Keratinocyte (primary cell): ENCODE data around the gene SMCP. TPM values are rescaled to one million over a fixed set of nuclear protein-coding genes. Genes with fewer than 3 reads are reported as not detected.

Experiments
- DNase-seq: peaks from one replicate; pipeline ENCODE4 v3.0.0-alpha.2; 2011; ENCODE audit warnings: low read depth, missing footprints, low spot score
- FAIRE-seq: peaks from 2 replicates; lab custom pipeline; 2011; peaks lifted over from hg19 to GRCh38; lab: Jason Lieb, UNC
- H2AFZ ChIP-seq: 2 replicates; pipeline ENCODE4 v1.6.0; 2012; ENCODE audit warnings: low read length, control low read depth, inconsistent platforms; ENCODE audit not compliant: control insufficient read depth
- H3K27ac ChIP-seq: 2 replicates; pipeline ENCODE4 v1.5.1; 2011; ENCODE audit warnings: low read length; ENCODE audit not compliant: control insufficient read depth, insufficient read depth
- H3K27me3 ChIP-seq: 3 replicates; pipeline ENCODE4 v1.6.0; 2011; ENCODE audit warnings: low read length; ENCODE audit not compliant: control insufficient read depth, insufficient read depth; ENCODE audit errors: extremely low read depth
- H3K36me3 ChIP-seq, 2 experiments: 2 replicates in 1 of 2; 3 replicates in 1 of 2; pipeline ENCODE4 v1.5.1; 2011; ENCODE audit warnings: low read length in 2 of 2, mild to moderate bottlenecking in 1 of 2; ENCODE audit not compliant: control insufficient read depth in 2 of 2, insufficient read depth in 2 of 2; ENCODE audit errors: extremely low read depth in 1 of 2
- H3K4me1 ChIP-seq: 3 replicates; pipeline ENCODE4 v1.5.1; 2011; ENCODE audit warnings: low read length; ENCODE audit not compliant: control insufficient read depth, insufficient read depth; ENCODE audit errors: extremely low read depth
- H3K4me2 ChIP-seq: 3 replicates; pipeline ENCODE4 v1.6.0; 2011; ENCODE audit warnings: low read depth, low read length; ENCODE audit not compliant: control insufficient read depth, insufficient read depth; ENCODE audit errors: extremely low read depth
- H3K4me3 ChIP-seq, 3 experiments: fragments of 200-600 bp in 1 of 3; sonication (generic) in 1 of 3; 2 replicates in 2 of 3; 3 replicates in 1 of 3; pipeline ENCODE4 v1.5.1; 2011 to 2016; ENCODE audit warnings: low read length in 3 of 3, mild to moderate bottlenecking in 3 of 3, control low read depth in 2 of 3, inconsistent platforms in 1 of 3, low read depth in 1 of 3, mixed read lengths in 1 of 3, mixed run types in 1 of 3, moderate library complexity in 1 of 3; ENCODE audit not compliant: control insufficient read depth in 2 of 3, insufficient read depth in 2 of 3; ENCODE audit errors: extremely low read depth in 1 of 3
- H3K79me2 ChIP-seq: 2 replicates; pipeline ENCODE4 v1.6.0; 2012; ENCODE audit warnings: low read length; ENCODE audit not compliant: control insufficient read depth, insufficient read depth
- H3K9ac ChIP-seq: 3 replicates; pipeline ENCODE4 v1.6.0; 2011; ENCODE audit warnings: low read length; ENCODE audit not compliant: control insufficient read depth, insufficient read depth; ENCODE audit errors: extremely low read depth
- H3K9me1 ChIP-seq: 3 replicates; pipeline ENCODE4 v1.6.0; 2011; ENCODE audit warnings: low read length; ENCODE audit not compliant: control insufficient read depth, insufficient read depth; ENCODE audit errors: extremely low read depth
- H3K9me3 ChIP-seq: 2 replicates; pipeline ENCODE4 v1.5.1; 2012; ENCODE audit warnings: low read depth, low read length; ENCODE audit not compliant: control insufficient read depth
- H4K20me1 ChIP-seq: 3 replicates; pipeline ENCODE4 v1.6.0; 2011; ENCODE audit warnings: low read length; ENCODE audit not compliant: control insufficient read depth, insufficient read depth; ENCODE audit errors: extremely low read depth
- CTCF ChIP-seq, 3 experiments: IDR thresholded peaks in 1 of 3; conservative IDR thresholded peaks in 1 of 3; optimal IDR thresholded peaks in 1 of 3; 2 replicates in 2 of 3; 3 replicates in 1 of 3; pipeline versions ENCODE3 to v1.5.1; 2011; ENCODE audit warnings: low read length in 3 of 3, mild to moderate bottlenecking in 3 of 3, moderate library complexity in 2 of 3, control low read depth in 1 of 3, inconsistent platforms in 1 of 3; ENCODE audit not compliant: insufficient read depth in 2 of 3; ENCODE audit errors: extremely low read depth in 1 of 3
- EZH2 ChIP-seq: IDR thresholded peaks from one replicate; pipeline ENCODE4 v1.6.1; 2012; ENCODE audit warnings: inconsistent platforms, mild to moderate bottlenecking, low read length, moderate library complexity
- dilution Hi-C: fragments of 300-500 bp; cut with MboI; formaldehyde crosslinking; loops from one replicate; pipeline ENCODE4 v1.7.0; 2020; ENCODE audit warnings: low sequenced_read_pairs; ENCODE audit not compliant: extremely low pct_ligation_motif_present
- polyA plus RNA-seq, 5 experiments: library from polyadenylated mRNA; depleted of rRNA in 3 of 5; stranded (reverse) in 3 of 5; stranded (forward) in 1 of 5; unstranded in 1 of 5; fragments of >200 nt; gene quantifications; 1 replicate in 1 of 5; 2 replicates in 3 of 5; 3 replicates in 1 of 5; pipeline versions ENCODE4 v1.2.1 to v1.2.3, GENCODE V29; 2011 to 2012; ENCODE audit warnings: missing spikeins in 2 of 5, low read depth in 1 of 5, low replicate concordance in 1 of 5

Gene SMCP
- polyA plus RNA-seq, 1 donor (not counting 4 experiments of a cell fraction or from before 2014, with no cell fraction given), result not detected

DNA sequence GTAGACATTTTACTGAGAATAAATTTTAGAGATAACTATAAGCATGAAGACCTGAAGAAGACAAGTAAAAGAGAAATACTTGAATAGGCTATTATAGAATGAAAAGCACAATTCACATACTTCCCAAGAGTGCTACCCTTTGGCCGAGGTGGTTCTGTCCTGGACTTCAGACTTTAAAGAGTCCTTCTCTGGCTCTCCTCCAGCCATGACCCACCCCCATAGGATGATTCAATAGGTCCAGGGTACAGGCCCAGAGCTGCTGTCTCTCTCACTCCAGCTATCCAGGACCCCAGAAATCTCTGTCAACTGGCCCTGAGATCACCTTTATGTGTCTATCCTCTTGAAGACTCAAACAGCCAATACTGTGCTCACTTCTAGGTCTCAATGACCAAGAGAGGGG is 1.3 kb upstream of the SMCP start:
- Histone ChIP-seq H3K9ac (no peak overlapping the region), H4K20me1 (no peaks in the 10 kb centered on the region), H3K4me2 (no peak overlapping the region), H3K27ac (no peak overlapping the region), H3K4me3 (no peak overlapping the region), H3K27me3 (no peaks in the 10 kb centered on the region), H3K9me3 (no peaks in the 10 kb centered on the region), H2AFZ (no peak overlapping the region), H3K79me2 (no peaks in the 10 kb centered on the region), H3K36me3 (no peaks in the 10 kb centered on the region), H3K9me1 (no peaks in the 10 kb centered on the region), H3K4me1 (peaks cover 22% of the 10 kb centered on the region)
- DNase-seq (no peak), FAIRE-seq (no peak)
- dilution Hi-C loops, result no loop called here
- TF ChIP-seq CTCF (optimal IDR thresholded peaks at IDR 0.05 in 1 of 3, IDR thresholded peaks at IDR 0.05 in 1 of 3, conservative IDR thresholded peaks at IDR 0.05 in 1 of 3; ENCODE audit: extremely low read depth in 1 of 3, insufficient read depth in 2 of 3, low read length in 3 of 3), result no peak
- TF ChIP-seq EZH2, result no peak

DNA sequence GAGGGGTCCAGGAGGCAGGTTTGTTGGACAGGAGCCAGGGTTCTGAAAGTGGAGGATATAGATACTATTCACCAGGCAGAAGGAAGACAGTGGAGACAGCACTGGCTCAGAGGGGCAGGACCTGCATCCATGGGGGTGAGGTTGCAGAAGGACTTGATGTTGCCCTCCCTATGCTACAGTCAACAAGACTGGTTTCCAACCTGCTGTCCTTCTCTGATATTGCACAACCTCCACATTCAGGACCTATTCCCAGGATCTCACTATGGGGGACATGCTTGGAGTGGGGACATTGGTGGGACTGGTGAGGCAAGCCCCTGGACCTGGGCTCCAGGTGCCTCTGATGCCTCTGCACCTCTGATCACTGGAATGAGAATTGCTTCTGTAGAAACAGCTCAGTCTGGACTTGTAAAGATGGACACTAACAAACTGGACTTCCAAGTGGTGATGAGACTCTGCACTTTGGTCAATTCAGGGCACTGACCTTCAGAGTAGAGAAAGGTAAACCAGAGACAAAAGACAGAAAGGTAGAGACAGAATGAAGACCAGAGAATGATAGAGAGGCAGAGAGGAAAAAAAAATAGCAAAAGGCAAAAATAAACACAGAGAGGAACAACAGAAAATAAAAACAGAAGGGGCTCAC is 1.6 kb downstream of the SMCP start:
- peak overlapping the region; percentile 77 for H3K27ac ChIP-seq
- no peaks in the 10 kb centered on the region for H3K9me1 ChIP-seq
- TF ChIP-seq EZH2 (no peak), CTCF (optimal IDR thresholded peaks at IDR 0.05 in 1 of 3, IDR thresholded peaks at IDR 0.05 in 1 of 3, conservative IDR thresholded peaks at IDR 0.05 in 1 of 3; ENCODE audit: extremely low read depth in 1 of 3, insufficient read depth in 2 of 3, low read length in 3 of 3) (no peak)
- H3K4me3 ChIP-seq, result peak overlapping the region in 1 of 3 experiments; percentile 16
- H4K20me1 ChIP-seq, result no peaks in the 10 kb centered on the region
- peak overlapping the region; percentile 16 for H3K9ac ChIP-seq
- dilution Hi-C loops, result no loop called here
- H3K4me2 ChIP-seq, result peak overlapping the region; percentile 61
- H3K36me3 ChIP-seq, result no peaks in the 10 kb centered on the region
- peak; percentile 79 for FAIRE-seq
- peaks cover 35% of the 10 kb centered on the region for H3K4me1 ChIP-seq
- H3K27me3 ChIP-seq, result no peaks in the 10 kb centered on the region
- no peak for DNase-seq
- H3K9me3 ChIP-seq, result no peaks in the 10 kb centered on the region
- H2AFZ ChIP-seq, result peak overlapping the region; percentile 83
- H3K79me2 ChIP-seq, result no peaks in the 10 kb centered on the region
